ENCODE data around the gene PRPSAP1.

DNA sequence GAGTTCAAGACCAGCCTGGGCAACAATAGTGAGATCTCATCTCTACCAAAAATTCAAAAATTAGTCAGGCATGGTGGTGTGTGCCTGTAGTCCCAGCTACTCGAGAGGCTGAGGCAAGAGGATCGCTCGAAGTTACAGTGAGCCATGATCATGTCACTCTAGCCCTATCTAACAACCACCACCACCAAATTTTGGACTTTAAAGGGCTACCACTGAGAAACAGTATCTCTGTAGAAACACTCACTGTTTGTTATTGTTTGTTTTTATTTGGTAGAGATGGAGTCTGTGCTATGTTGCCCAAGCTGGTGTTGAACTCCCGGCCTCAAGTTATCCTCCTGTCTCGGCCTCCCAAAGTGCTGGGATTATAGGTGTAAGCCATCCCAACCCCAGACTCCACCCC lies 89.8 kb downstream of the PRPSAP1 start:
- TF ChIP-seq EZH2 (IDR thresholded peaks at IDR 0.05; ENCODE audit: low read depth): no peak
- TF ChIP-seq, protein P1, sequence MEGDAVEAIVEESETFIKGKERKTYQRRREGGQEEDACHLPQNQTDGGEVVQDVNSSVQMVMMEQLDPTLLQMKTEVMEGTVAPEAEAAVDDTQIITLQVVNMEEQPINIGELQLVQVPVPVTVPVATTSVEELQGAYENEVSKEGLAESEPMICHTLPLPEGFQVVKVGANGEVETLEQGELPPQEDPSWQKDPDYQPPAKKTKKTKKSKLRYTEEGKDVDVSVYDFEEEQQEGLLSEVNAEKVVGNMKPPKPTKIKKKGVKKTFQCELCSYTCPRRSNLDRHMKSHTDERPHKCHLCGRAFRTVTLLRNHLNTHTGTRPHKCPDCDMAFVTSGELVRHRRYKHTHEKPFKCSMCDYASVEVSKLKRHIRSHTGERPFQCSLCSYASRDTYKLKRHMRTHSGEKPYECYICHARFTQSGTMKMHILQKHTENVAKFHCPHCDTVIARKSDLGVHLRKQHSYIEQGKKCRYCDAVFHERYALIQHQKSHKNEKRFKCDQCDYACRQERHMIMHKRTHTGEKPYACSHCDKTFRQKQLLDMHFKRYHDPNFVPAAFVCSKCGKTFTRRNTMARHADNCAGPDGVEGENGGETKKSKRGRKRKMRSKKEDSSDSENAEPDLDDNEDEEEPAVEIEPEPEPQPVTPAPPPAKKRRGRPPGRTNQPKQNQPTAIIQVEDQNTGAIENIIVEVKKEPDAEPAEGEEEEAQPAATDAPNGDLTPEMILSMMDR (conservative IDR thresholded peaks at IDR 0.05): no peak
